IPS DF 6.9 (cell line): Measurements from ENCODE around the gene AZIN2.
A peak's percentile ranks its signal among the peaks of the same experiment; 100 is the strongest.

ENCODE experiments used
- DNase-seq: peaks from one replicate; pipeline ENCODE4 v3.0.0-alpha.2; 2013; ENCODE audit warnings: low read depth, low spot score
- H3K27ac ChIP-seq: one replicate; pipeline ENCODE4 v1.5.1; 2013; ENCODE audit warnings: low read length, control low read depth
- H3K27me3 ChIP-seq: 2 replicates; pipeline ENCODE4 v1.6.1; 2013; ENCODE audit warnings: mild to moderate bottlenecking, low read length; ENCODE audit not compliant: control insufficient read depth, insufficient read depth
- H3K36me3 ChIP-seq: 2 replicates; pipeline ENCODE4 v1.6.1; 2013; ENCODE audit warnings: low read length; ENCODE audit not compliant: control insufficient read depth, insufficient read depth
- H3K4me1 ChIP-seq: 2 replicates; pipeline ENCODE4 v1.6.1; 2013; ENCODE audit warnings: low read length; ENCODE audit not compliant: control insufficient read depth, insufficient read depth
- H3K4me3 ChIP-seq: 2 replicates; pipeline ENCODE4 v1.5.1; 2013; ENCODE audit warnings: mild to moderate bottlenecking, low read length
- H3K9me3 ChIP-seq: 2 replicates; pipeline ENCODE4 v1.6.1; 2013; ENCODE audit warnings: low read length, inconsistent platforms; ENCODE audit not compliant: control insufficient read depth, insufficient read depth
- WGBS: extraction: QIAGEN DNeasy Blood & Tissue Kit; methylation state at CpG from one replicate; pipeline ENCODE4 v1.1.7; 2013; ENCODE audit warnings: mixed read lengths, missing lambda C conversion rate; ENCODE audit not compliant: insufficient read length, insufficient coverage; 5-methylcytosine and 5-hydroxymethylcytosine counted together

AZIN2 gene

DNA sequence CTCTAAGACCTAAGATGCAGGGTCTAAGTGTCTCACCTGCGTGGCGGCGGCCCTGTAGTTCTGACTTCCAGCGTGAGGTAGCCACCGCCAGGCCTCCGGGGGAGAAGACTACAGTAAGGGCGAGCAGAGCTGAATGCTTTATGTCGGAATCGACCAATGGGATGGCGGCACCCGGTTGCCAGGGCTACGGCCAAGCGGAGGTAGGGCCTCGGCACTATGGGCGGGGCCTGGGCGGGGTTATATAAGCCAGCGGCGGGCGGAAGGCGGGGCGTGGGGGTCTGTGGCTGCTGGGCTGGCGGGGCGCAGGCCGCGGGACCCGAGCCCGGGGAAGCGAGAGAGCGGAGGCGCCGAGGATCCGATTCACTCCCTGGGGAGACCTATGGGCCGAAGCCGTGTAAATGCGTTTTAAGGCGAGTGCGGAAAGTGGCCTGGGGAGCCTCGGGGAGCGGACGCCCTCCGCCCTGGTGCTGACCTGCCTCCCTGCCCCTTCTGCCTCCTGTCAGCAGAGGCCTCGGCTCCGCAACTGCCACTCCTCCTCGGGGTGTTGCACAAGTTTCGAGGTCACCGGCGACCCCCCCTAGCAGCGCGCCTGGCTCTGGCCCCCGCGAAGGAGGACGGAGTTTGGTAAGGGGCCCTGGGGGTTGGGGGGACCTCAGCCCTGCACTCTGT, at the start of gene AZIN2:
TSS of gene AZIN2 (plus strand) at position 269 of the 669 bp plus-strand sequence. CDS start 1,097 bp downstream, outside the sequence.
- Histone ChIP-seq H3K4me3 (peak within 1 kb of the TSS; percentile 66; the same call in 1 of the 2 replicates), H3K9me3 (no peaks in the 10 kb centered on the region), H3K27me3 (peaks cover 25% of the 10 kb centered on the region), H3K27ac (no peak within 1 kb of the TSS), H3K36me3 (no peaks in the 10 kb centered on the region), H3K4me1 (no peaks in the 10 kb centered on the region)
- DNase-seq, result peak; percentile 85
- WGBS, result no CpG with 5 or more reads among the region's 52 CpGs

GRCh38 chr1:33031506-33031905, 49.4 kb upstream of the AZIN2 start:
- no peaks in the 10 kb centered on the region for H3K27me3 ChIP-seq
- H3K27ac ChIP-seq, result no peak overlapping the region
- no peak overlapping the region for H3K4me3 ChIP-seq
- no peaks in the 10 kb centered on the region for H3K4me1 ChIP-seq
- DNase-seq, result no peak
- H3K36me3 ChIP-seq, result no peaks in the 10 kb centered on the region
- WGBS, result no CpG with 5 or more reads among the region's 4 CpGs
- H3K9me3 ChIP-seq, result no peaks in the 10 kb centered on the region

DNA sequence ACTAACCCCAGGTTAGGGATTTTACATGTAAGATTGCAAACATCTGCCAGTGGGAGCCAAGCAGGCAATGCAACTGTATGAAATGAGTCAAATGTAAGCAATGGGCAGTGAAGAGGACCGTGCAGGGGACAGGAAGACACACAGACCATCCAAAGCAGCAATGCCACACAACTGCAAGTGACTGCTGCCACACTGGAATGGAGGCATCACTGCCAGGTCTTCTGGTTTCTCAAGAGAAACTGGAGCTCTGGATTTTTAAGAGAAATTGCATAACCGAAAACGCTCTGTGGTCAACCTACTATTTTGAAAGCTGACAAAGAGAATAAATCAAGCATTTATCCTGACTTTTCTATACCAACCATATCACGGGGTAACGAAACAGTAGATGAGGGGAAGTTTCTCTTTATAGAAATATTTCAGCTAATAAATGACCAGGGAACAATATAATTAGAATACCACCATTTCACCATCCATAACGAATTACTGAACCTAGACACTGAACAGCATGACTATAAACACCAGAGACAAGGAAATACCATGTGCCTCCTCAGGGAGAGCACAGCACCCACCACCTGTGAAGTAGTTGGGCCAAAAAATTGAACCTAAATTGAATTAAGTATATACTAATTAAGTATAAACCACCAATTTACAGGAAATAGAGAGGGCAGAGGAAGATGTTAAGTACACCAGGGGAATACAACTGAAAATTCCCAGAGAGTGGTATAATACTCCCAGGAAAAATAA, 48.7 kb upstream of the AZIN2 start:
- no peaks in the 10 kb centered on the region for H3K27me3 ChIP-seq
- no CpG with 5 or more reads among the region's 6 CpGs for WGBS
- DNase-seq, result no peak
- no peaks in the 10 kb centered on the region for H3K36me3 ChIP-seq
- no peaks in the 10 kb centered on the region for H3K9me3 ChIP-seq
- H3K4me1 ChIP-seq, result no peaks in the 10 kb centered on the region
- H3K4me3 ChIP-seq, result no peak overlapping the region
- no peak overlapping the region for H3K27ac ChIP-seq

GRCh38 chr1:33036051-33036525, 44.9 kb upstream of the AZIN2 start:
- no peaks in the 10 kb centered on the region for H3K27me3 ChIP-seq
- WGBS, result no CpG with 5 or more reads among the region's 5 CpGs
- no peaks in the 10 kb centered on the region for H3K36me3 ChIP-seq
- peak overlapping the region; percentile 53; the same call in 1 of the 2 replicates for H3K4me3 ChIP-seq
- H3K27ac ChIP-seq, result no peak overlapping the region
- no peaks in the 10 kb centered on the region for H3K9me3 ChIP-seq
- H3K4me1 ChIP-seq, result no peaks in the 10 kb centered on the region
- DNase-seq, result no peak

- Histone ChIP-seq H3K4me1 (no peaks in the 10 kb centered on the region), H3K27ac (no peak within 1 kb of the TSS), H3K9me3 (no peaks in the 10 kb centered on the region), H3K27me3 (no peaks in the 10 kb centered on the region), H3K4me3 (peak within 1 kb of the TSS; percentile 53; the same call in 1 of the 2 replicates), H3K36me3 (no peaks in the 10 kb centered on the region)
- peak; percentile 95 for DNase-seq
- WGBS, result no CpG with 5 or more reads among the region's 59 CpGs
These were observed 44.1 kb upstream of the AZIN2 start, which contains the start of gene AK2 for GRCh38 chr1:33036526-33037503. Gene AK2 (minus strand): TSS chr1:33036883. CDS start chr1:33036828, 55 bp downstream.

- Histone ChIP-seq H3K4me3 (no peak overlapping the region), H3K36me3 (no peaks in the 10 kb centered on the region), H3K4me1 (no peaks in the 10 kb centered on the region), H3K27me3 (no peaks in the 10 kb centered on the region), H3K9me3 (no peaks in the 10 kb centered on the region), H3K27ac (no peak overlapping the region)
- no peak for DNase-seq
- WGBS, result no CpG with 5 or more reads among the region's 8 CpGs
These were observed 41.1 kb upstream of the AZIN2 start for GRCh38 chr1:33039840-33040239.

GRCh38 chr1:33041026-33041425, 39.9 kb upstream of the AZIN2 start:
- Histone ChIP-seq H3K27ac (no peak overlapping the region), H3K4me3 (no peak overlapping the region), H3K27me3 (no peaks in the 10 kb centered on the region), H3K4me1 (no peaks in the 10 kb centered on the region), H3K36me3 (no peaks in the 10 kb centered on the region), H3K9me3 (no peaks in the 10 kb centered on the region)
- no peak for DNase-seq
- no CpG with 5 or more reads among the region's 1 CpG for WGBS

- Histone ChIP-seq H3K36me3 (no peaks in the 10 kb centered on the region), H3K4me1 (no peaks in the 10 kb centered on the region), H3K9me3 (no peaks in the 10 kb centered on the region), H3K27me3 (no peaks in the 10 kb centered on the region), H3K4me3 (no peak overlapping the region), H3K27ac (no peak overlapping the region)
- DNase-seq, result no peak
- no CpG with 5 or more reads among the region's 1 CpG for WGBS
These were observed 38.1 kb upstream of the AZIN2 start for GRCh38 chr1:33042831-33043230.

DNA sequence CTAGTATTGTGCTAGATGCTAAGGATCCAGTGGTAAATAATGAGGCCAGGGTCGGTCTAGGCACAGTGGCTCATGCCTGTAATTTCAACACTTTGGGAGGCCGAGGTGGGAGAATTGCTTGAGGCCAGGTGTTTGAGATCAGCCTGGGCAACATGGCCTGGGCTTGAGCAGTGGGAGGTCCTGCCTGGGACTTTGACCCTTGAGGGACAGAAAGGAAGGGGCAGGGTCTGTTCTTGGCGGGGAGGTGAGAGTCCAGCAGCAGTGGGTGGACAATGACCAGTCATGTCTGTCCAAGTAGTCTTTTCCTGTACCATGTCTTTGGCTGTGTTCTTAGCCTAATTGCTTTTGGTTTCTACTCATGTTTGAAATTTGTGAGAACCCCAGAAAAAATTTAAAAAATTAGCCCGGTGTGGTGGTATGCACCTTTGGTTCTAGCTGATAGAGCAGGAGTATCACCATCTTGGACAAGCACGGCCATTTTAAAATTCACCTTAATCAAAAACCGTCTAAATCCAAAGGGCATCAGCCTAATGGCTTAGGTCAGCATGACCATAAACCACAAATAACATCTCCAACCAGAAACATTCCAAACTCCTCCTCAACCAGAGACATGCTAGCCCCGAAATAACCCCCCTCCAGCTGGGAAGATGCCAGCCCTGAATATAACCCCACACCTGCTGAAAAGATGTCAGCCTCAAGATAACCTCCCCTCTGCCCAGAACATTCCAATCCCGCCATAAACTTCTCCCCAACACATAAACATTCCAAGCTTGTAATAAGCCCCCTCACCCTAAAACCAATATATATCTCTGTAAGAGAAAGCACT, 37.5 kb upstream of the AZIN2 start:
- Histone ChIP-seq H3K4me1 (no peaks in the 10 kb centered on the region), H3K36me3 (no peaks in the 10 kb centered on the region), H3K27me3 (no peaks in the 10 kb centered on the region), H3K27ac (no peak overlapping the region), H3K9me3 (no peaks in the 10 kb centered on the region), H3K4me3 (no peak overlapping the region)
- no peak for DNase-seq
- WGBS, result no CpG with 5 or more reads among the region's 8 CpGs
